H1 (cell line): ENCODE results near the gene TLL2. TPM values are rescaled to one million over a fixed set of nuclear protein-coding genes. Genes with fewer than 3 reads are reported as not detected.

ENCODE experiments used
- ASH2L ChIP-seq: fragments of 200-600, 300-600 bp; sonication (generic); IDR thresholded peaks from one replicate; pipeline ENCODE4 v1.7.1; 2017; ENCODE audit warnings: low read length
- MAX ChIP-seq: IDR thresholded peaks from 2 replicates; pipeline ENCODE4 v1.6.1; 2012; ENCODE audit warnings: inconsistent platforms
- SRF ChIP-seq: IDR thresholded peaks from 2 replicates; pipeline ENCODE4 v1.6.1; 2011; ENCODE audit warnings: mild to moderate bottlenecking, low read depth, low read length, moderate library complexity
- SUZ12 ChIP-seq: fragments of 200-600 bp; sonication (generic); IDR thresholded peaks from 2 replicates; pipeline ENCODE4 v1.6.1; 2012; ENCODE audit warnings: mild to moderate bottlenecking, inconsistent platforms, low read length, moderate library complexity, mixed read lengths
- TAF1 ChIP-seq: IDR thresholded peaks from 2 replicates; pipeline ENCODE4 v1.6.1; 2011; ENCODE audit warnings: mild to moderate bottlenecking, low read depth, low read length
- TCF12 ChIP-seq: IDR thresholded peaks from 2 replicates; pipeline ENCODE4 v1.6.1; 2011; ENCODE audit warnings: low read depth, mild to moderate bottlenecking, low read length
- polyA plus RNA-seq, 7 experiments: library from polyadenylated mRNA; depleted of rRNA in 3 of 7; stranded (reverse) in 5 of 7; unstranded in 2 of 7; fragments of >200 nt in 5 of 7; fragments of 200-250 nt in 2 of 7; gene quantifications; 1 replicate in 5 of 7; 2 replicates in 1 of 7; 4 replicates in 1 of 7; pipeline versions ENCODE4 v1.2.1 to v1.2.3, GENCODE V29; 2011 to 2013; ENCODE audit warnings: missing spikeins in 2 of 7, mixed read lengths in 2 of 7
- total RNA-seq: library from RNA; stranded (reverse); fragmentation: NEBNext Ultra II Directional; extraction: Animal tissue kit (Norgen Biotek cat#: 25700); gene quantifications from 2 replicates; pipeline ENCODE4 v1.2.1, GENCODE V29; 2021

TLL2 gene
- total and polyA plus RNA-seq, 2 of the 8 experiments (the other 6 are each of a cell fraction or from before 2014, with no cell fraction given): 2.4 to 3.2 TPM

DNA sequence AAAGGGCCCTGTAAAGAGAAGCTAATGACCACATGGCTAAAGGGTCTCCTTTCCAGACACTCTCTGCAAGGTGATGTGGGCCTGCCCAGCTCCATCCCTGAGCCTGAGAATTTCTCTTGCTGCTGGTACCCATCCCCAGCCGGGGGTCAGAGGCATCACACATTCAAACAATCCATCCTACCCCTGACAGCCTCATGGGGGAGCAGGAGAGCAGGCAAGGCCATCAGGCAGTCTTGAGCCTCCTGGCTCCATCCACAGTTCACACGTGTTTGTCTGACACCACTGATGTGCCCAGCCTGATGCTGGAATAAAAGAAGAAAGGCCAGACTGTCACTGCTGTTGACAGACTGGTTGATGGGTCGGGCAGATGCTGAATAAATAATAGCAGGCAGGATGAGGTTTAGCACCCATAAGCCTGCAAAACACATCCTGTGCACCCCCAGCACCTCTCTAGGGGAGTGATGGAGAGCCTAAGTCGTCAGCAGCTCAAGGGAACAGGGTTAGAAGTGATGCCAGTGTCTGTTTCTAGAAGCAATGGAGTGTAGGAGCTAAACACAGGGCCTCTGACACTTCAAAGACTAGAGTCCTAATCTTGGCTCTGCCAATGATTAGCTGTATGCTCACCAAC, 43.5 kb downstream of the TLL2 start (continued):
- TF ChIP-seq TCF12 (no peak), MAX (peak; percentile 75), SRF (no peak), ASH2L (no peak), TAF1 (no peak), SUZ12 (no peak)
- TF ChIP-seq, all 59 proteins: peak for 6
